Kidney (tissue), 14 donors: ENCODE data around the gene ZCCHC2. TPM values are rescaled to one million over a fixed set of nuclear protein-coding genes. Genes with fewer than 3 reads are reported as not detected.

Experiments used
- DNase-seq, 5 donors: peaks; one replicate each; pipeline ENCODE4 v3.0.0-alpha.2; 2013 to 2020
- FAIRE-seq: peaks from 2 replicates; lab custom pipeline; 2012; peaks lifted over from hg19 to GRCh38; lab: Jason Lieb, UNC
- H3K27ac ChIP-seq, 2 donors: one replicate each; pipeline ENCODE4 v1.7.0; 2013; ENCODE audit warnings: low read depth in 2 of 2, low read length in 2 of 2, inconsistent platforms in 1 of 2
- H3K27me3 ChIP-seq: one replicate; pipeline ENCODE4 v1.7.1; 2013; ENCODE audit warnings: low read length, inconsistent platforms; ENCODE audit not compliant: control insufficient read depth, insufficient read depth
- H3K36me3 ChIP-seq, 3 donors: one replicate each; pipeline versions ENCODE4 v1.7.0 to v1.7.1; 2013; ENCODE audit warnings: low read length in 3 of 3, control low read depth in 1 of 3, inconsistent platforms in 1 of 3; ENCODE audit not compliant: insufficient read depth in 3 of 3, control insufficient read depth in 2 of 3
- H3K4me1 ChIP-seq, 3 donors: one replicate each; pipeline versions ENCODE4 v1.7.0 to v1.7.1; 2013; ENCODE audit warnings: low read length in 3 of 3, inconsistent platforms in 1 of 3, low read depth in 1 of 3; ENCODE audit not compliant: control insufficient read depth in 2 of 3, insufficient read depth in 2 of 3
- H3K4me3 ChIP-seq, 3 donors: one replicate each; pipeline versions ENCODE4 v1.7.0 to v1.8.1; 2013; ENCODE audit warnings: low read length in 3 of 3, control low read depth in 1 of 3, inconsistent platforms in 1 of 3
- H3K9ac ChIP-seq, 3 donors: one replicate each; pipeline versions ENCODE4 v1.7.0 to v1.7.1; 2013; ENCODE audit warnings: low read length in 3 of 3, control low read depth in 1 of 3, inconsistent platforms in 1 of 3
- H3K9me3 ChIP-seq, 3 donors: one replicate each; pipeline versions ENCODE4 v1.7.0 to v1.7.1; 2013; ENCODE audit warnings: low read length in 3 of 3, control low read depth in 1 of 3, inconsistent platforms in 1 of 3; ENCODE audit not compliant: control insufficient read depth in 2 of 3, insufficient read depth in 1 of 3
- intact Hi-C: fragments of 100-400 bp; cut with DNase I; formaldehyde crosslinking; loops from one replicate; pipeline ENCODE4 v1.11.1; 2022
- polyA plus RNA-seq: library from polyadenylated mRNA; stranded (reverse); fragments of 350-450 nt; fragmentation: Illumina TruSeq; extraction: RNeasy Lipid Tissue Mini Kit (QIAGEN cat#74804); gene quantifications from one replicate; pipeline ENCODE4 v1.2.3, GENCODE V29; 2014; ENCODE audit warnings: low read depth, low replicate concordance; ENCODE audit not compliant: insufficient read depth
- total RNA-seq: library from RNA; stranded (reverse); fragmentation: NEBNext Ultra II Directional; extraction: Animal tissue kit (Norgen Biotek cat#: 25700); gene quantifications from one replicate; pipeline ENCODE4 v1.2.1, GENCODE V29; 2021
- TF ChIP-seq, protein P1 (sequence below): IDR thresholded peaks from 3 replicates; pipeline ENCODE4 v1.5.1; 2012; ENCODE audit warnings: mild to moderate bottlenecking, moderate library complexity, borderline replicate concordance; ENCODE audit not compliant: insufficient read depth; ENCODE audit errors: extremely low read depth
- donor health status: control.
- donor health status: control.
- donor health status: control.
- donor health status: control.
- donor health status: control.
- donor health status: DM: yes; HTN: yes; CAD: no.
- donor health status: Normal renal cell carcinoma (clear cell type).

The ZCCHC2 gene
- total and polyA plus RNA-seq, 2 donors from 2014 or later, result 5.5 to 22.1 TPM

DNA sequence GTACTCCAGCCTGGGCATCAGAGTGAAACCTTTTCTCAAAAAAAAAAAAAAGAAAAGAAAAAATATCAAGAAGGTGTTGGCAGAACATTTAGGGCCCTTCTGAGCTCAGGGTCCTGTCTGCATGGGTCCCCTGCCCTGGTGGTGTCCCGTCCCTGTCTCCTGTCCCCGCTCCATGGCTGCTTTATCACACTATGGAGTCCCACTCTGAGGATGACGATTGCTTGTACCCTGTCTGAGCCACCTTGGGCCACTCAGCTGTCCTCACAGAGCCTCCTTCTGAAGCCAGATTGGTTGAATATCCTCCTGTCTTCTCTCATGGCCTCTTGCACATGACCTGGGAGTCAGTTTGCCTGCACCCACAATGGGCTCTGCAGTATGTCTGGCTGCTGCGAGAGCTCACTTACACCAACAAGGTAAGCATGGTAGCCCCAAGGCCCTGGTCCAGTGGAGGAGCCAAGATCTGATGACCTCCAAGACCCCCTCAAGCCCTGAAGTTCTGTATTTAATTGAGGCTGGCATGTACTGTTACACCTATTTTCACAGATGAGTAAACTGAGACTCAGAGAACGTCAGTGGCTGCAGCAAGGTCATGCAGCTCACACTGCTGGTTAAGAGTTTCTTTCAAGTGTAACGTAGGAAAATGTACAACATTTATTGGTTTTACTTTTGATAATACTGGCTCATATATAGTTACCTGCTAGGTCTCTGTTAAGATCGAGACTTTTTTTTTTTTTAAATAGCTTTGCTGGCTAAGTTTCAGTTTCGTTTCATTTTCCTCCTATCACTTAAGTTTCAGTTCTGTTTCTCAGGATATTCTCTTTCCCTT, 16.9 kb upstream of the ZCCHC2 start:
- Histone ChIP-seq H3K27ac (peak overlapping the region in 1 of 2 donors; percentile 45), H3K9me3 (no peaks in the 10 kb centered on the region)

DNA sequence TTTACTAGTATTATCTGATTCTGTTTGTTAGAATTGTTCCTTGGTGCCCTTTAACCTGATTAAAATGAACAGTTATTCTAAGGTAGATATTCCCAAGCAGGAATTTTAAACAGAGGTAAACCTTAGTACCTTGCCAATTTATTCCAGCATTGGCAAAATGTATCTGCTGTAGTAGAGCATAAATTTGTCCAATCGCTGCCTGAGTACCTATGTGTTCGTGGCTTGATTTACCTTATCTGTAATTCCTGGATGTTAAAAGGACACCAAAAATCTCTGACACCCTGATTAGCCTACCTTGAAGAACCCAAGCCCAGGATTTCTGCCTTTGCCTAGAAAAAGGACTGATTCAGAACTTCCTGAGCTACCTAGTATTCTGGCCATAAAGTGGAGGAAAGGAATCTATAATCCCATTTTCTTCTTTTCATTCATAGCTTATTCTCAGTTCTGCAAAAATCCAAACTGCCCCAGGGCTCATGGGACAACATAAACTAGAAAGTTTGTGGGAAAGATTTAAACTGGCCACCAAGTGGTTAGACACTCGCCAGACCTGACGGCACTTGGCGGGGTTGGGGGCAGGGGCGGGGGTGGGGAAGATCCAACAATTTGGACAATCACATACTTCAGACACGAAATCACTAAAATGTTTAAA, 16.2 kb upstream of the ZCCHC2 start:
- DNase-seq (no peak), FAIRE-seq (no peak)
- intact Hi-C loops, result no loop called here
- TF ChIP-seq, protein P1, sequence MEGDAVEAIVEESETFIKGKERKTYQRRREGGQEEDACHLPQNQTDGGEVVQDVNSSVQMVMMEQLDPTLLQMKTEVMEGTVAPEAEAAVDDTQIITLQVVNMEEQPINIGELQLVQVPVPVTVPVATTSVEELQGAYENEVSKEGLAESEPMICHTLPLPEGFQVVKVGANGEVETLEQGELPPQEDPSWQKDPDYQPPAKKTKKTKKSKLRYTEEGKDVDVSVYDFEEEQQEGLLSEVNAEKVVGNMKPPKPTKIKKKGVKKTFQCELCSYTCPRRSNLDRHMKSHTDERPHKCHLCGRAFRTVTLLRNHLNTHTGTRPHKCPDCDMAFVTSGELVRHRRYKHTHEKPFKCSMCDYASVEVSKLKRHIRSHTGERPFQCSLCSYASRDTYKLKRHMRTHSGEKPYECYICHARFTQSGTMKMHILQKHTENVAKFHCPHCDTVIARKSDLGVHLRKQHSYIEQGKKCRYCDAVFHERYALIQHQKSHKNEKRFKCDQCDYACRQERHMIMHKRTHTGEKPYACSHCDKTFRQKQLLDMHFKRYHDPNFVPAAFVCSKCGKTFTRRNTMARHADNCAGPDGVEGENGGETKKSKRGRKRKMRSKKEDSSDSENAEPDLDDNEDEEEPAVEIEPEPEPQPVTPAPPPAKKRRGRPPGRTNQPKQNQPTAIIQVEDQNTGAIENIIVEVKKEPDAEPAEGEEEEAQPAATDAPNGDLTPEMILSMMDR, result no peak
- peak overlapping the region in 2 of 3 donors; percentile 76 to 81 for H3K4me3 ChIP-seq
- peak overlapping the region; percentile 45 for H3K27ac ChIP-seq
- peaks cover 0 to 3% (median 0%) of the 10 kb centered on the region in 3 donors for H3K9me3 ChIP-seq
- H3K36me3 ChIP-seq, result no peaks in the 10 kb centered on the region
- peak overlapping the region in 2 of 3 donors; percentile 27 to 93 for H3K9ac ChIP-seq
- peaks cover 0 to 7% (median 4%) of the 10 kb centered on the region in 3 donors for H3K4me1 ChIP-seq
- no peaks in the 10 kb centered on the region for H3K27me3 ChIP-seq

More for the DNA sequence above, 16.9 kb upstream of the ZCCHC2 start:
- intact Hi-C loops, result no loop called here
- Histone ChIP-seq H3K27me3 (no peaks in the 10 kb centered on the region), H3K4me1 (peaks cover 0 to 7% (median 4%) of the 10 kb centered on the region in 3 donors), H3K9ac (peak overlapping the region in 2 of 3 donors; percentile 27 to 93), H3K4me3 (peak overlapping the region; percentile 57 to 81 (median 76)), H3K36me3 (no peaks in the 10 kb centered on the region)
- peak; percentile 81 for FAIRE-seq
- TF ChIP-seq, protein P1, result no peak
- no peak for DNase-seq

DNA sequence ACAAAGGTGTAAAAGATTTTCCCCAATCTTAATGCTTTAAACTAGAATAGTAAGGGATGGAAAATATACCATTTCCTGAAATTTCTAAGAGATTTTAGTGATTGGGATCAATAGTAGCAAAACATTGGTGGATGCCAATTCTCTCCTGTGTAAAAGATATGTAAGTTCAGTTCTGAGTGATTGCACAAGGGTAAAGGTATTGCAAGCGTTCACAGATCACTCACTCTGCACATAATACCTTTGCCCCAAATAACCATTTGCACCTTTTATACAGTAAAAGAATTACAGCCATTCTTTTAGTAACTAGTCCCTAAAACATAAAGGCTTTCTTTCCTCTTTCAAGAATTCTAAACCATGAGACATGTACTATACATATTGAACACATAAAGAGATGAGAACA, 13.0 kb upstream of the ZCCHC2 start:
- Histone ChIP-seq H3K4me3 (no peak overlapping the region), H3K36me3 (no peaks in the 10 kb centered on the region), H3K9me3 (peaks cover 0 to 28% (median 0%) of the 10 kb centered on the region in 3 donors), H3K9ac (no peak overlapping the region), H3K4me1 (peaks cover 0 to 7% (median 4%) of the 10 kb centered on the region in 3 donors), H3K27ac (no peak overlapping the region), H3K27me3 (no peaks in the 10 kb centered on the region)
- no peak for FAIRE-seq
- intact Hi-C loops, result no loop called here
- TF ChIP-seq, protein P1, result no peak
- no peak for DNase-seq
